HG03469 (cell line): ENCODE data around the gene DPYSL5.
A peak's percentile ranks its signal among the peaks of the same experiment; 100 is the strongest.

Source experiments
- ATAC-seq: cut with Tn5 transposase; IDR thresholded peaks from one replicate; pipeline ENCODE4 v1.9.1; 2021; ENCODE audit warnings: mild to moderate bottlenecking, moderate library complexity, moderate number of reproducible peaks; ENCODE audit not compliant: unreplicated experiment

DPYSL5 gene

GRCh38 chr2:26957041-26957440, 109.1 kb downstream of the DPYSL5 start:
- no peak for ATAC-seq

GRCh38 chr2:26957534-26957933, 109.6 kb downstream of the DPYSL5 start:
- ATAC-seq: no peak

GRCh38 chr2:26959331-26959730, 111.4 kb downstream of the DPYSL5 start:
- ATAC-seq: no peak

- ATAC-seq: no peak
Measured at GRCh38 chr2:26964446-26965130, 116.7 kb downstream of the DPYSL5 start.

GRCh38 chr2:26968001-26968400, 120.1 kb downstream of the DPYSL5 start:
- no peak for ATAC-seq

DNA sequence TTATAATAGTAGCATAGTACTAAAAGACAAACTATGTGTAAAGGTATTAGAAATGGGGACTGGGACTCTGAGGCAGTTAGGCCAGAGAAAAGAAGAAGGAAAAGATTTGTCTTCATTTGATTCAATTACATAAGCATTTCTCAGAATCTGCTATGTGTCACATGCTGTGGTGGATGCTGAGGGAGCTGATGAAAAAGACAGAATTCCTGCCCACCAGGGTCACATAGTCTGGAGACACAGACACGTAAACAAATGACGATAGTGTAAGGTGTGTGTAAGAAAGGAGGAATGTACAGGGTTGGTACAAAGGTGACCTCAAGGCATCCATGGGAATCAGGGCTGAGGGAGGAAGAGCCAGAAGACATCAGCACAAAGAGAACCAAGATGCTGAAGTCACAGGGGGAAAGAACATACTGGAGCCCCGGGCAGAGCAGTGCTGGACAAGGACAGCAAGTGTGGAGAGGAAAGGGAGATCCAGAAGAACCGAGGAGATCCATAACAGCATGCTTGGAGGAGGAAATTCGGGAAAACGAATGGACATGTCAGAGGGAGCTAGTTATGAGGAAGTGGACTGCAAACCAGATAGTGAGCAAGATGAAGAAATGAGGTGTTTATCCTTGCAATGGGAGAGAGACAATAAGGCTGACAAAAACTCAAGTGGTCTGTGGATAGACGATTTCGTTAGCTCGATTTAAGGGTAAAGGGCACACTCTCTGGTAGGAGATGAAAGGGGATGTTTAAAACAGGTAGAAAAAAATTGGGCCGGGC, 121.3 kb downstream of the DPYSL5 start:
- no peak for ATAC-seq

GRCh38 chr2:26970244-26970927, 122.5 kb downstream of the DPYSL5 start, which contains the start of gene MAPRE3:
MAPRE3 (plus strand) TSS chr2:26970637; CDS start chr2:27022219, 51,582 bp downstream.
- peak; percentile 65 for ATAC-seq

- ATAC-seq: no peak
Measured at GRCh38 chr2:26970928-26971627, 123.1 kb downstream of the DPYSL5 start.

- ATAC-seq: no peak
Measured at GRCh38 chr2:26971911-26972786, 124.2 kb downstream of the DPYSL5 start.

DNA sequence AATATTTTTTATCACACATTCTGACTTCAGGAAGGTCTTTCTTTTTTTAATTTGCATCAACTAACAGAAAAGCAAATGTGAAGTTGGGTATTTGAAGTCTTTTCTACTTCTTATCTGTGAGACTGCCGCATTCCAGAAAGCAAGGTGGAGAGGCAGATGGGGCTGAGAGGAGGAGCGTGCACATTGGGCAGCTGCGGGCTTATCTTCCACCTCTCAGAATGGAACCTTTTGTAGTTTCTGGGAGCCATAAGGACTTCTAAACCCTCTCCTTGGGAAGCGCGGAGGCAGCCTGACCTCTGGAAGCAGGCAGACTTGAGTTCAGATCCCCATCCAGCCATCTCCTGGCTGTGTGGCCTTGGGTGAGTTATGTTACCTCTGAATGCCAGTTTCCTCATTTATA, 126.4 kb downstream of the DPYSL5 start:
- no peak for ATAC-seq

- ATAC-seq: no peak
Measured at GRCh38 chr2:26975102-26975501, 127.2 kb downstream of the DPYSL5 start.

- ATAC-seq: no peak
Measured at GRCh38 chr2:26975656-26976055, 127.7 kb downstream of the DPYSL5 start.

- ATAC-seq: no peak
Measured at GRCh38 chr2:26976237-26976636, 128.3 kb downstream of the DPYSL5 start.

GRCh38 chr2:26977012-26977411, 129.1 kb downstream of the DPYSL5 start:
- ATAC-seq: no peak

DNA sequence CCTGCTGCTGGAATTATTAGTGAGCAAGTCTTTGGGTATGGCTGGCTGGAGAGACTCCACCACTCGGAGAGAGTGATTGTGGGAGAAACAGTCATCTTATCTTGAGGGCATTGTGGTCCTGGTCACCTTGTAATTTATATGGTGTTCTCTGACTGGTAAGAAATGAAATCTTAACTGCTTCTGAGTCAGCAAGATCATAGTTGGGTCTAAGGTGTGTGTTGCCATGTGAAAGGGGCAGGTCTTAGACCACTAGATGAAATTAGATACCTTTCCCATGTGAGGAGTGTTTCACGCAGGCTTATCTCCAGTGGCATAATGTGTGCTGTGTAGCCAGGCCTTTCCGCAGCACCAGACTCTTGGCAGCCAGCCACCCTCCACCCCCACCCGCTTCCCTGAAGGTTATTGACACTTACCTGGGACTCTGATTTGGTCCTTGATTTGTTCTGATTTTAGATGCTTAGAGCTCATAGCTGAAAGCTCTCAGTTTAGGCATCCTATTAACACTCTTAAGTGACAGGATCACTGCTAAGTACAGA, 130.2 kb downstream of the DPYSL5 start:
- no peak for ATAC-seq

DNA sequence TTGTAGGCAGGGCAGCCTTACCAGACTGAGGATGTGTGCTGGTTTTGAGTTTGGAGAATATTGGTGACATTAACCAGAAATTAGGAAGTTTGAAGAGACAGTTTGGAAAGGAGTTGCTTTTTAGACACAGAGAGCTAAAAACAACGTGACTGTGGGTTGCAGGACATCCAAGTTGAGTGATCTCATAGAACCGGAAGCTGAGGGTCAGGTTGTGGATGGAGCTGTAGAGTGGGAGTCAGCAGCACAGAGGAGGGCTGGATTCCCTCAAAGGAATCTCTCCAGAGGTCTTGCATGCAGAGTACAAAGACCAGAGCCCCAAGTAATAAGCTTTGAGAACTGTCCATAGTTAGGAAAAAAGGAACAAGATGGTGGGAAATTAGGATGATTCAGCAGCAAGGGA, 131.8 kb downstream of the DPYSL5 start:
- no peak for ATAC-seq

DNA sequence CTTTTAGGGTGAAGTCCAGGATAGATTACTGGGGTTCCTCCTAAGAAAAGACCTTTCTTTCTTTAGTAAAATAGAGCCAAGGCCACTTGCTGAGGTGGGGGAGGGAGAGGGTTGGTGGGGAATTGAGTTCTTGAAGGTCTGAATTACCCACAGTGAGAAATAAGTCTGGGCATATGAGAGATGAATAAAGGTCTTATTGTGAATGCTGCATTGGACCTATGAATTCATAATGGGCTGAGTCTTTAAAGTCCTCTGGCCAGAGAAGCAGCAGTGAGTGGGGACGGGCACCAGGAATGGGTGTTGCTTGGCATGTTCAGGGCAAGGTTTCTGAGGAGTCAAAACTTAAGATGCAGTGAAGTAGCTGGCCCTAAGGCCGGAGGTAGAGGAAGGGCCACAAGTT, 133.0 kb downstream of the DPYSL5 start:
- ATAC-seq: no peak

DNA sequence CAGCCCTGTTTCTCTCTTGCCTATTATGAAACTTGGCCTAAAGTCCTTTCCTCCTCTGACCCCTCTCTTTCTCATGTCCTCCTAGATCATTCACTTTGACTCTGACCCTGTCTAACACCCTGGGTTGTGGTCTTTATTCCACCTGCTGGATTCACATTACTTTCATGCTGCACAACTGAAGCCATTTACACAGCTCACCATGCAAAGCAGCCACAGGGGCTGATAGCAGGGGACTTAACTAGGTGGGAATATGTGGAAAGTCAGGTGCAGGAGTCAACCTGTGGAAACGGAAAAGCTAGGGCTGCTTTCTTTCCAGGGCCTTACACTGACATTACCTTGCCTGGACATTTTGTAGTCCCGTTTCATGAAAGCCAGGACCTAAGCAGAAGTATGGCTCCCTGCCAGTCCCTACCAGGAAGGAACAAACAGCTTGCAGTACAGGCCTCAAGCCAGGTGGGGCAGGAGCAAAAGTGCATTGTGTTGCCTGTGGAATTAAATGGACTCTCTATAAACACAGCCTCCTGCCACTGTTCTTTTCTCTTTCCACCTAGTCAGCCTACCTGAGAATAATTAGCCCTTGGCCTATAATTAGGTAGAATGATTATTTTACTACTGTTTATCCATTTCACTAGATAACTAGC, 134.3 kb downstream of the DPYSL5 start:
- ATAC-seq: no peak

- ATAC-seq: no peak
Measured at GRCh38 chr2:26983746-26984145, 135.8 kb downstream of the DPYSL5 start.
